AG20443 (cell line): Measurements from ENCODE around the gene VPS45.

ENCODE experiments used
- DNase-seq: peaks from one replicate; pipeline ENCODE4 v3.0.0; 2012; ENCODE audit warnings: low spot score, mixed read lengths

The VPS45 gene

DNA sequence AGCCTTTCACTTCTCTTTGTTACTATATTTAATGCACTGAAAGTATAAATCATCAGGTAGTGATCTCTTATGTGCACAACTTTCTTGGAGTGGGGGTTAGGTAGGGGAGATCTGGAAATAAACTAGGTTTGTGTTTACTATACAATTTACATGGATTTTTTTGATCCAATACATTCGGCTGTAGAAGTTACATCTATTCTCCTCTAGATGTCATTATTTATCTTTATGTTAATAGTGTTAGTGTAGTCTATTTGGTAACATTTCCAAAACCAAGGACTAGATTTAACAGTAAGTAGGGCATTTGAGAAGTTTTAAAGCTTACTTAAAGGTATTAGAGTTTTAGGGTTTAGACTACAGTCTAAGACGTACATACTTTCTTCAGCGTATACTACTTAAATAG is 5.4 kb downstream of the VPS45 start:
- DNase-seq = peak; percentile 17

DNA sequence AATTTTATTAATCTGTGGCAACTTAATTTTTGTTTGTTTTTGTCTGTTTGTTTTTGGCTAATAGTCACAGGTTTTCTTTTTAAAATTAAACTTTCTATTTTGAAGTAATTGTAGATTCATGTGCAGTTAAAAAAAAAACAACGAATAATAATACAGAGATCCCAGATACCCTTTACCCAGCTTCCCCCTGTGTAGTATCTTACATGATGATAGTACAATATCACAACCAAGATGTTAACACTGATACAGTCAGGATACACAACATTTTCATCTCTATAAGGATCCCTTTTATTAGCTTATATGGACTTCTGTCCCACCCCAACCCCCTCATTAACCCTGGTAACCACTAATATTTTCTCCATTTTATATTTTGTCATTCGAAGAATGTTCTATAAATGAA is 5.9 kb downstream of the VPS45 start:
- DNase-seq = no peak

DNA sequence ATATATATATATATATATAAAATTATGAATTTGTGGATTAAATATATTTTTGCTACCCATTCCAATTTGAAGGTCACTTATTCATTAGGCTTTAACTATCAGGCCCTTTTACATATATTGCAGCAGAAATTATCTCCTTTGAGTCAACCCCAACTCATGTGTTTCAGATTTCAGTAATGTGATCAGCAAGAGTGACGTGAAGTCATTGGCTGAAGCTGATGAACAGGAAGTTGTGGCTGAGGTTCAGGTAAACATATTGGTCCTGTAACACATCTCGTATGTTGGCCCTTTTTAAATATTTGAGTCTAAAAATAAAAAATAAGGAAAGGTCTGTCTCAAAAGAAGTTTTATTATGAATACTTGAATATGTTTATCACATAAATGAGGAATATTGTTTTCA is 8.5 kb downstream of the VPS45 start:
- DNase-seq = no peak

DNA sequence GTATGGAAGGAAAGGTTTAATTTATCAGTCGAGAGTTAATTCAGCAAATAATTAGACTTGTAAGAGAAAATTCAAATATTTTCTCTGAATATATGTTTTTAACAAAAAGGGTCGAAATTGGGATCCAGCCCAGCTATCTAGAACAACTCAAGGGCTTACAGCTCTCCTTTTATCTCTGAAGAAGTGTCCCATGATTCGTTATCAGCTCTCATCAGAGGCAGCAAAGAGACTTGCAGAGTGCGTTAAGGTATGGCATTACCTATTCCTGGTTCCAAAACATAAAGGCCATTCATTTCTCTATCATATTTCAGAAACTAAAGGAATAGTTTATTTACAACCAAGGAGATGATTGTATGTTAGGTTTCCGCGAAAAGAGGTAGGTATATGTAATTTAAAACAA is 9.4 kb downstream of the VPS45 start:
- no peak for DNase-seq

DNA sequence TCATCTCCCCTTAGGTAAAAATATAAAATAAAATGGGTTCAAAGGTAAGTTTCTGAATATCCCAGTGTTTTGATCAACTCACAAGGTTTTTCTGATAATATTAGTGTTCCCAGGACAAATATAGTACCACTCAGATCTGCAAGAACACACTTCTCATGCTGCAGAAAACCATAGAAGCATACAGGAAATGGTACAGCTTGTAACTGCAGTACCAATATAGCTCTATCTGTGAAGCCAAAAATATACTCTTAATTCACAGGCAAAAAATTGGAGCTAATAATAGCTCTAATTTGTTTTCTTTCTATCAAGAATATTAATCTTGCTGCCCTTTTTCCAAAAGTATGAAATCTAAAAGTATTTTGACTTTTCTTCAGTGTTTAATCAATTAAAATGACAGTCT is 13.2 kb downstream of the VPS45 start:
- DNase-seq = no peak

DNA sequence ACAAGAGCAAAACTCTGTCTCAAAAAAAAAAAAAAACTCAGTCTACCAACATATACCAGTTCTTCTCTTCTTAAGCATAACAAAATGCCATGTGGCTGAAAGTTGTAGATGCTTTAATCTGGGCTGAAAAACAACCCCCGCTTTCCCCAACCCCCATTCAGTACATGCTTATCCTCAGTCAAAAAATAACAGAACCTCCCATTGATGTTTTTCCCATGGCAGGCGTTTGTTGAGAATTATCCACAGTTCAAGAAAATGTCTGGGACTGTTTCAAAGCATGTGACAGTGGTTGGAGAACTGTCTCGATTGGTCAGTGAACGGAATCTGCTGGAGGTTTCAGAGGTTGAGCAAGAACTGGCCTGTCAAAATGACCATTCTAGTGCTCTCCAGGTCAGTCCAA is 14.9 kb downstream of the VPS45 start:
- no peak for DNase-seq

DNA sequence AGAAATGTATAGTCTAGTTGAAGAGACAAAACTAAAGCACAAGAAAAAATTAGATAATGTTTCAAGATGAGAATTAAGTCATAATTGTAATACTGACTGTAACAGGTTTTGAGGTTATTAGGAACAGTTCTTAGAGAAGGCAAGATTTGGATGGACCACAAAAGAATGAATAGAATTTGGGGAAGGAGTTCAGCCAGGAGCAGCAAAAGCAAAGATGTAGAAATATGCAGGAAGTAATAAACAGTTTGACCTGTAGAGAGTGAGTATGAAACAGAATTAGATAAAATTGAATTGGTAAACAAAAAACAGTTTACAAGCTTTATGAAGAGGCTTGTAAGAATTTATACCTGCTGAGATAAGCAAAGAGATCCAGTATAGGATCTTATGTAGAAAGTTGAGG is 16.3 kb downstream of the VPS45 start:
- DNase-seq = peak; percentile 11

DNA sequence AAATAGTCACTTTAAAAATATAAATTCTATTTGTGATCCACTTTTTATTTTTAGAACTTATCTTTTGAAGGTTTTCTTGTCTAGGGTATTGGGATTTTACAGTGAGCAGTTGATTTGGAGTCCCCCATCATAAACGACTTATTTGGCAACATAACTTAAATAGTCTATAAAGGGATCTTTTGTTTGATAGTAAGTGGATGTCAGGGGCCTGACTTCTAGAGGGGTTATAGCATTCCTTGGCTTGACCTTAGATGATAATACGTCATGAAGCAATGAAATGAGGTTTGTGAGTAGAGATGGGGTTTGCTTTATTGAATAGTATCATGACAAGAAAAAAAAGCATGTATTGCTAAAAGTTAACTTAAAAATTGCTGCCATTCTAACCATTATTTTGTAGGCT is 17.8 kb downstream of the VPS45 start:
- no peak for DNase-seq

DNA sequence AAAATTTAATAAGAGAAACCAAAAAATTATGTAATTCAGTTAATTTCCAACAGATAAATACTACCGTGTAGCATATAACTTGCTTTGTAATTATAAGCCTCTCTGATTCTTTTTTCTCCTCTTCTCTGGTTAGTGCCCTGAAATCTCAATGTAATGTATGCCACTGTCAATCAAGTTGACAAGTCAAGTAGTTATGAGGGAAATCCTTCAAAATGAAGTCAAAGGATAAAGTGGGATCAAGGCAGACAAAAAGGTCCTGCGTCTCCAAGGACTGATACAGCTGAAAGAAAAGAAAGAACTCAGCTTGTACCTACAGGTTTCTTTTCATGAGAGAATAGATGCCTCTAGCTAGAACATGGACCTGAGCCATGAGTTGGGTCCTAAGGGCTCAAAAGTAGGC is 19.8 kb downstream of the VPS45 start:
- no peak for DNase-seq

DNA sequence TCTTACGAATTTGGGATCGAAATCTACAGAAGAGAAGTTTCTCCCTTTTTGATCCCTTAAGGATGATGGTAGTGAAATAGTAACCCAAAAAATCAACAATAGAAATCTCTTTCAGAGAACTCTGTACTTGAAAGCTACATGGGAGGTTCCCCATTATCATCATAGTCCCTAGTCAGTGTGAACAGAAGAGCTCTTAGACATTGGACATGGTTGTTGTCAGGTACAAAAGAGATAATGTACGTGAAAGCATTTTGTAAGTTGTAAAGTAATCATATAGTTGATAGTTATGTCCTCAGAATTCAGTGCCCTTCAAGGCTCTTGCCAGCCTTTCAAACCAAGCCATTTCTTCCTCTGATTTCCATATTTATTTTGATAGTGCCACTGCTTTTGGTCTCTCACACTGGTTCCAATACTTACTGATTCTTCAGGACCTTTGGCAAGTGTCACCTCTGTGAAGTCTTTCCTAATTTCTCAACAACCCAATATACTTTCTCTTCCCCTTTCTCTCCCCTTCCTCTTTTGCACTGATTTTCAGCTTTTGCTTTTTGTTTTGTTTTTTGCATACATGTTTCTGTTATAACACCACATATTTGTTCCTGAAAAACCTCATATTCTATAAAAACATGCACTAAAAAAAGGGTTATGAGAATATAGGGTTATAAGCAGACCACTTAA is 22.4 kb downstream of the VPS45 start:
- DNase-seq = no peak

DNA sequence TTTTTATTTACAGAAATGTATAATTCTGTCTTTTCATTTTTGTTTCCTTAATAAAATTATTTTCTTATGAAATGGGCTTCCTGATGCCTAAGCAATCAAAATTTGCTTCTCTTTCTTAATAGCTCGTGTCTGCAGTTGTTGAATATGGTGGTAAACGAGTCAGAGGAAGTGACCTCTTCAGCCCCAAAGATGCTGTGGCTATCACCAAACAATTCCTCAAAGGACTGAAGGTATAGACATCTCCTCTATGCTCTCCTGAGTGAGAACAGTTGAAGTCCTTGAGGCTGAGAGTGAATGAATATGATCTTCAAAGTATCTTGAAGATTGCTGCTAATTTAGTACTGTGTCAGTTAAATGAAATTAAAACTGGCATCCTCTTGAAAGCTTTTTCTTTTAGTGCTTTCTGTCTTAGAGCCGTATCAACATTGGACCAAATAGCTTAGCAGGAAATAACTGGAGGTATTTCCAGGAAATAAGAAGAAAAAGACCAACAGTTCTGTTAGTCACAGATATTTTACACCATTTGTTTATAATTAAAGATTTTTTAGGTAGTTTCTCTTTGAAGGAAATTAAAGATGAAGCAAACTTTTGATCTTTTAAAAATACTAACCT is 24.7 kb downstream of the VPS45 start:
- DNase-seq = no peak

DNA sequence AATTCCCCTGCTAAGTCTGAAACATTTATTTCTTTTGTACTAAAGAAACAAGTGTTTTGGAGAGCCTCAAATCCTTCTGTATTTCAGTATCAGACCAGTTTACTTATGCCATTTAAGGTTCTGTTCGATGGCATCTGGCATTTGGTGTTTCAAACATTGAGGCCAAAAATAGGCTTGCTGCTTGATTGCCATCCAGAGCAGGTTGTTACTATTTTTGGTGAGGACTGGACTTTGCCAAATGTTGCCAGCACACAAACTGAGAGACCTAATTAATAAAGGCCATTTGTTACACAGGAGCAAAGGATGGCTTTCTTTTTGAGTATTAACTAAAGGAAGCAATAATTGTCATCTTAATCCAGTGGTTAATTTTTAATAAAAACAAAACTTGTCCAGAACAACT is 26.2 kb downstream of the VPS45 start:
- DNase-seq = no peak

DNA sequence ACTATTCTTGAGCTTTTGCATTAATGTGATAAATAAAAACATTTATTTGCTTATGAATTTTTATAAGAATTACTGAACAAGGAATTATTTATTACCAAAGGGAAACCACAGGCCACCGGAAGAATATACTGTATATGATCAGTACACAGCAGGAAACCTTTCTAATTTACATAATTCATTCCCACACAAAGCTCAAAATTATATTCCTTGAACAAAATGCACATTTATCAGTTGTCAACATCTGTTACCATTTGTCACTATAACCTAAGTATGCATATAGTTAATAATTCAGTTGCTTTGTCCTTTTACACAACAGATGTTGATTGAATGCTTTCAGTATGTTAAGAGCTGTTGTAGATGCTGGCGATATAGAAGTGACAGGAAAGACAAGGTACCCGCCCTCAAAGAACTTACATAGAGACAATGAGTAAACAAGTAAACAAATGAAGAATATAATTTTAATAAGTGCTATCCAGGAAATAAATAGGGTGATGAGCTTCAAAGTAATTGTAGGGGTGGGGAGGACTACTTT is 27.2 kb downstream of the VPS45 start:
- no peak for DNase-seq

DNA sequence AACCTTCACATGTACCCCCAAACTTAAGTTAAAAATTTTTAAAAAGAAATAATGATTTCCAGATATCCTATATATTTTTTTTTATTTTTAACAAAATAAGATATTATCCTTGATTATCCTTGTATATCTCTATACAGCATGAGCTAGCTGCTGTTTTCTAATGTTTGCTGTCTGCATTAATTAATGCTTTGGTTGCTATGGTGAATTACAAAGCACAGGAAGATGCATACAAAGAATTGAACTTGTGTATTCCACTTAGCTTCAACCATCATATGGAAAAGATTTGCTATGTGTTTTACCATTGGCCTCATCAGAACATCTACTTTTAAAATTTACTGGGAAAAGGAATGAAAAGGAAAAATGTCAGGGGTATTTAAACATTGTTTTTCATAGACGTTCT is 35.4 kb downstream of the VPS45 start:
- no peak for DNase-seq

DNA sequence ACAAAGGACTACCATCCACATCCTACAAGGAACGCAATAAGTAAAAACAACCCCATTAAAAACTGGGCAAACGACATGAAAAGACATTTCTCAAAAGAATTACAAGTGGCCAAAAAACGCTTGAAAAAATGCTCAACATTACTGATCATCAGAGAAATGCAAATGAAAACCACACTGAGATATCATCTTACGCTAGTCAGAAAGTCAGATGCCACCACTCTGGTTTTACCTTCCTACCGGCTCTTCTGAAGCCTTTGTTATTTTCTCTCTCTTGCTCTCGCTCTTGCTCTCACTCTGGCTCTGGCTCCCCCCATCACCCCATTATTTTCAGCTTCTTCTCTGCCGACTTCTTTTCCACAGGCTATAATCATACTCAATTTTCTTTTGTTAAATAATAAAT is 38.8 kb downstream of the VPS45 start:
- no peak for DNase-seq

DNA sequence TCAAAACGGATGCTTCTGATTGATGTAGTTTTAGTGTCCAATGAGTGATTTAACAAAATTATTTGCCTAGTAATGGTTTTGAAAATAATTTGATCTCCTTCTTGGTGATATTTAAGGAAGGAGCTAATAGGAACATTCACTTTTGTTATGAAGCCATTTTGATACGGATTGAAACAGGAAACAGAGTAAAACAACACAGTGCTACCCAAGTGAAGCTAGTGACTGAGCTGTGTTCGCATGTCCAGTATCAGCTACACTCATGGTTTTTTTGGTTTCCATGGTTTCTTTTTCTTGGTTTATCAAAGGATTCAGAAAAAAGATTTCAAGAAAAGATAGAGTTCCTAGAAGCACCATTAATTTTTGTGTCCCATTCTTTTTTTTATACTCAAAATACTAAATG is 42.0 kb downstream of the VPS45 start:
- no peak for DNase-seq

DNA sequence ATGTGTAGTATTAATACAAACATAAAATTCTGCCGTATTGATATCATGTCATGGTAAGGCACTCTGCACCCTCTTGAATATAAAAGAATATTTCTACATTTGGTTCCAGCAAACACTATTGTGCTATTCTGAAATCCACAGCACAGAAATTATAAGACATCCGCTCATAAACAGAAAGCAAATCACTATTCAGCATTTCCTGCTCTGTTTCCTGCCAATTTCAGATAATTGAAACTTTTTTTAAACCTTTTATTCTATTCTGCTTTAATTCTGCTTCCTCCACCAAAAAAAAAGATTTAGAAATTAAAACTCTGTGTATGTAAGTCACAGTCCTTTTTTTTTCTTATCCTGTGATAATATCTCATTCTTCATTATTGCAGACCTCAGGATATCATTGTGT is 42.5 kb downstream of the VPS45 start:
- DNase-seq = no peak

DNA sequence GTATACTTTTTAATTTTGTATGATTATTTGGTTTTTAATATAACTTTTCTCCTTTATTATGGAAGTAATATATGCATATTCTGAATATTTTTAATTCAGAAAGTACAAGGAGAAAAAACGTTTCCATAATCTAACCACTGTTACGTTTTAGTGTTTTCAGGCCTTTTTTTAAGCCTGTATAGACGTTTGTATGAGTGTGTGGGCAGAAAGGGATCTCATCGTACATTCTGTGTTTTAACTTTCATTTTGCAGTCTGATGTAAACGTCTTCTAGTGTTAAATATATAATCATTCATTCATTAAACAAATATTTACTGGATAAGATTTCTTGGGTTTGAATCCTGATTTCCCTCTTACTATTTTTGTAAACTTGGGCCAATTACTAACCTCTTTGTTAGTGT is 44.1 kb downstream of the VPS45 start:
- no peak for DNase-seq

DNA sequence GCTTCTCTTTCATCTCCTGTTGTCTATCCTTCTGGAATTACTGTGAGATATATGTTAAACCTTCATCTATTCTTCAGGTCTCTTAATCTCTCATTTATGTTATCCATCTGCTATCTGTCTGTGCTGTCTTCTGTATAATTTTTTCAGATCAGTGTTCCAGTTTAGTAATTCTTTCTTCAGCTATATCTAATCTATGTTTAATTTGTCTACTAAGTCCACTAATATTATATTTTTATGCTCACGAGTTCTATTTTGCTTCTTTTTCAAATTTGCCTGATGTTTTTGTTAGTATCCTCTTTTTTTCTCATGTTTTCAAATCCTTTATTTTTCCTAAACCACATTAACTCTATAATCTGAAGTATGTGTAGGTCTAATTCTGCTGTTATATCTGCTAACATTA is 47.5 kb downstream of the VPS45 start:
- no peak for DNase-seq

DNA sequence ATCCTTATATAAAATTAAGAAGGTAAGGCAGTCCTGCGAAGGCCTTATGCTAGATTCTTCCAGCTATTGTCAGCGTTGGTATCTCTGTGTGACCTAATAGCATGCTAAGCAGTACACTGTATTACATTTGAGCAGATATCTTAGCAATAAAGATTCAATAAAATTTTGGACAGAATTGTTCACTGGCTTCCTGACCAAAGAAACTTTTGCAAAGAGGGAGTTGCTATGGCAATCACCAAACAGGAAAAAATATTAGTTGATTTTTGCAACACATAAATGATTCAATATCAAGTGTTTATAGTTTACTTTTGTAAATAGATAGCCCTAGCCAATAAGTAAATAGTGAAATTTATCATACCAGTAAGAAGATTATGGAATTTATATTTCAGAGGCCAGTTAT is 51.1 kb downstream of the VPS45 start:
- DNase-seq = no peak

DNA sequence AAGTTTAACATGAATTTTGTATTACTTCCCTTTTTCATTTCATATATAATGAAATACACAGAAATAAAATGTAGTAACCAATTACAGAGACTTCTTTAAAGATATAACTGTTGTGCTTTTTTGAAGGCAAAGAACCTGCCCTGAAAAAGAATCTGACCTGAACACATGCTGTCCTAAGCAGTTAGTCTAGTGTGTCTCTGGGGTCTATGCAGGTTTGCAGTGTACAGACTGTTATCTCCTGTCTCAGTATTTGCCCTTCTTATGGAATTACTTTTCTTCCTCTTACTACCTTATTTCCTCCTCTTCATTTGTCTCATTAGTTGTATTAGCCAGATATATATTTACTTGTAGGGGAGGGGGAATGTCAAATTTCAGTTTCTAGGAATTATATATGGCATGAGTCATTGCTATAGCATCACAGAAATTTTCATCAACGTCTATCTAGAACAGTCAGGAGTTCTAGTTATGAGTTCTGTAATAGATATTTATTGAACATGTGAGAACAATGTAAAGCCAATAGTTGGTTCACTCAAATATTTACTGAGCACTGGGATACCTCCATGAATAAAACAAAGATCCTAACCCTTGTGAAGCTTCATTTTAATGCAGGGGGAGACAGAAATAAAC is 53.8 kb downstream of the VPS45 start:
- DNase-seq = no peak

DNA sequence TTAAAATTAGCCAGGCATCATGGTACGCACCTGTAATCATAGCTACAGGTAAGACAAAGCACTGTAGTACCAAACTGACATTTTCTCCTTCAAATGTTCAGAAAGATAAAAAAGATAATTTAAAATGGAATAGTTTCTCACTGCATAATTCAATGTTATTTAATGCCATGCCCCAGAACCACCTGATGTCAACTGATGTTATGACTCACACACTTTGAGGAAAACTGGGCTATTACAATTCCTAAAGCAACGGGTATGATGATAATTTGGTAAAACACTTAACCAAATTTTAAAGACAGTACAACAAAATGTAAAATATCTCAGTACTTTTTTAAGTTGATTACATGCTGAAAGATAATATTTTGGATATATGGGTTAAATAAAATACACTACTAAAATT is 59.2 kb downstream of the VPS45 start:
- DNase-seq = no peak

DNA sequence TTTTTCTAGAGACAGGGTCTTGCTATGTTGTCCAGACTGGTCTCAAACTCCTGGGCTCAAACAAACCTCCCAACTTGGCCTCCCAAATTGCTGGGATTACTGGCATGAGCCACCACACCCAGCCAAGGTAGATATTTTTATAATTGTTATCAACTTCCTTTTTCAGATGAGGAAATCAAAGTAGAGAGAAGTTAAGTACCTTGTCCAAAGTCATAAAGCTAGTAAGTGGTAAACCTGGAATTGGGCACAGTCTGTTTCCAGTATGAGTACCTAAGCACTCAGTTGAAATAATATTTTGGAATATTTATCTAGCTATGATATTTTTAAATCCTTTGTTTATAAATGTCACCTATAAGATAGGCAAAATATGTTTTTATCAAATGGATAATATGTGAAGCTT is 59.9 kb downstream of the VPS45 start:
- no peak for DNase-seq

DNA sequence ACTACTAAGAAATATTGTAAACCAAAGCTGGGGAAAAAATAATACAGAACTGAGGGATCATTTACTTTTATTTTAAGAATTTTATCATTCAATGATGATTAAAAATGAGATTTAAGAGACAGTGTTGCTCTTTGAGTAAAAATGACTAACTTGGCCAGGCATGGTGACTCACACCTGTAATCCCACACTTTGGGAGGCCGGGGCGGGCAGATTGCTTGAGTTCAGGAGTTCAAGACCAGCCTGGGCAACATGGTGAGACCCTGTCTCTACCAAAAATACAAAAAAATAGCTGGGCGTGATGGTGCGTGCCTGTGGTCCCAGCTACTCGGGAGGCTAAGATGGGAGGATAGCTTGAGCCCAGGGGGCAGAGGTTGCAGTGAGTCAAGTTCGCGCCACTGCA is 60.3 kb downstream of the VPS45 start:
- no peak for DNase-seq
